Left forelimb (tissue), 1 donor: Measurements from ENCODE around the gene STK40.
A peak's percentile ranks its signal among the peaks of the same experiment; 100 is the strongest.

Source experiments
- DNase-seq: peaks from one replicate; pipeline ENCODE4 v3.0.0-alpha.2; 2018; ENCODE audit warnings: low spot score

Gene STK40

GRCh38 chr1:36397378-36398230 lies 11.9 kb upstream of the STK40 start, which contains the start of gene LSM10:
TSS of gene LSM10 (minus strand) at chr1:36397908. CDS start at chr1:36394129, 3,779 bp downstream.
- peak; percentile 94 for DNase-seq

- no peak for DNase-seq
Measured at GRCh38 chr1:36397083-36397377, 11.3 kb upstream of the STK40 start.

GRCh38 chr1:36396359-36396758 lies 10.6 kb upstream of the STK40 start:
- DNase-seq: no peak

GRCh38 chr1:36393686-36394085 lies 8.0 kb upstream of the STK40 start:
- DNase-seq: no peak

GRCh38 chr1:36392836-36393235 lies 7.1 kb upstream of the STK40 start:
- DNase-seq: no peak

- DNase-seq: no peak
Measured at GRCh38 chr1:36391271-36391670, 5.5 kb upstream of the STK40 start.

GRCh38 chr1:36390411-36390810 lies 4.7 kb upstream of the STK40 start:
- DNase-seq: no peak

GRCh38 chr1:36389999-36390398 lies 4.3 kb upstream of the STK40 start:
- DNase-seq: no peak

- no peak for DNase-seq
Measured at GRCh38 chr1:36389261-36389660, 3.5 kb upstream of the STK40 start.

GRCh38 chr1:36387141-36387949 lies 1.6 kb upstream of the STK40 start:
- no peak for DNase-seq

GRCh38 chr1:36386265-36387140 lies 779 bp upstream of the STK40 start:
- peak; percentile 85 for DNase-seq

GRCh38 chr1:36384542-36385409 lies 948 bp downstream of the STK40 start:
- DNase-seq: no peak

GRCh38 chr1:36383240-36383639 lies 2.5 kb downstream of the STK40 start:
- no peak for DNase-seq

- DNase-seq: no peak
Measured at GRCh38 chr1:36382669-36383068, 3.1 kb downstream of the STK40 start.

GRCh38 chr1:36382231-36382630 lies 3.5 kb downstream of the STK40 start:
- DNase-seq: no peak

- no peak for DNase-seq
Measured at GRCh38 chr1:36381405-36381804, 4.3 kb downstream of the STK40 start.

- no peak for DNase-seq
Measured at GRCh38 chr1:36380782-36381181, 4.9 kb downstream of the STK40 start.

- DNase-seq: no peak
Measured at GRCh38 chr1:36380143-36380619, 5.5 kb downstream of the STK40 start.

GRCh38 chr1:36377791-36378492 lies 7.8 kb downstream of the STK40 start:
- no peak for DNase-seq

- DNase-seq: no peak
Measured at GRCh38 chr1:36372617-36373016, 13.1 kb downstream of the STK40 start.
